DOHH2 (cell line): ENCODE data around the gene LARP7.

Experiments
- H3F3A ChIP-seq: fragments of 200-600 bp; sonication (generic), shearing (Covaris generic); 2 replicates; pipeline ENCODE4 v1.6.0; 2016; ENCODE audit warnings: antibody characterized with exemption, mild to moderate bottlenecking; ENCODE audit not compliant: control insufficient read depth, insufficient read depth
- H3K27ac ChIP-seq: fragments of 200-600 bp; sonication (generic); 2 replicates; pipeline ENCODE4 v1.5.1; 2014; ENCODE audit warnings: low read depth, mild to moderate bottlenecking, low read length, moderate library complexity
- H3K27me3 ChIP-seq: fragments of 200-600 bp; sonication (generic); 2 replicates; pipeline ENCODE4 v1.6.1; 2014; ENCODE audit warnings: mild to moderate bottlenecking, low read length, mixed read lengths; ENCODE audit not compliant: control insufficient read depth
- H3K36me3 ChIP-seq: fragments of 200-600 bp; sonication (generic); 2 replicates; pipeline ENCODE4 v1.6.1; 2014; ENCODE audit warnings: mild to moderate bottlenecking, low read length, moderate library complexity, mixed read lengths; ENCODE audit not compliant: control insufficient read depth
- H3K4me1 ChIP-seq: fragments of 200-600 bp; sonication (generic); 2 replicates; pipeline ENCODE4 v1.6.1; 2014; ENCODE audit warnings: mild to moderate bottlenecking, low read length, mixed read lengths; ENCODE audit not compliant: control insufficient read depth
- H3K4me2 ChIP-seq: fragments of 200-600 bp; sonication (generic); 2 replicates; pipeline ENCODE4 v1.6.0; 2014; ENCODE audit warnings: mild to moderate bottlenecking, low read length, moderate library complexity
- H3K4me3 ChIP-seq: fragments of 200-600 bp; sonication (generic); 2 replicates; pipeline ENCODE4 v1.5.1; 2014; ENCODE audit warnings: mild to moderate bottlenecking, low read length, mixed read lengths
- H3K79me2 ChIP-seq: fragments of 200-600 bp; sonication (generic); 2 replicates; pipeline ENCODE4 v1.6.1; 2014; ENCODE audit warnings: mild to moderate bottlenecking, low read length, mixed read lengths; ENCODE audit not compliant: control insufficient read depth
- H3K9me2 ChIP-seq: fragments of 200-600 bp; sonication (generic); replicated peaks from 2 replicates; pipeline ENCODE4 v1.6.1; 2014; ENCODE audit warnings: mild to moderate bottlenecking, low read length, mixed read lengths; ENCODE audit not compliant: control insufficient read depth
- H3K9me3 ChIP-seq: fragments of 200-600 bp; sonication (generic); 2 replicates; pipeline ENCODE4 v1.6.1; 2014; ENCODE audit warnings: antibody characterized with exemption, low read length, mixed read lengths; ENCODE audit not compliant: control insufficient read depth, insufficient read depth
- H4K20me1 ChIP-seq: fragments of 200-600 bp; sonication (generic); 2 replicates; pipeline ENCODE4 v1.6.0; 2014; ENCODE audit warnings: low read depth, mild to moderate bottlenecking, antibody characterized with exemption, low read length, moderate library complexity; ENCODE audit not compliant: control insufficient read depth, insufficient read depth
- EZH2phosphoT487 ChIP-seq: fragments of 200-600 bp; sonication (generic); IDR thresholded peaks from 2 replicates; pipeline ENCODE4 v1.6.1; 2017; ENCODE audit warnings: borderline replicate concordance, mild to moderate bottlenecking, antibody characterized with exemption, low read length, moderate library complexity, mixed read lengths
- TF ChIP-seq, protein P1 (sequence below): fragments of 200-600 bp; sonication (generic); IDR thresholded peaks from one replicate; pipeline ENCODE4 v1.5.1; 2014; ENCODE audit warnings: antibody characterized with exemption, mild to moderate bottlenecking, low read depth, low read length; ENCODE audit not compliant: poor library complexity, severe bottlenecking

The LARP7 gene

DNA sequence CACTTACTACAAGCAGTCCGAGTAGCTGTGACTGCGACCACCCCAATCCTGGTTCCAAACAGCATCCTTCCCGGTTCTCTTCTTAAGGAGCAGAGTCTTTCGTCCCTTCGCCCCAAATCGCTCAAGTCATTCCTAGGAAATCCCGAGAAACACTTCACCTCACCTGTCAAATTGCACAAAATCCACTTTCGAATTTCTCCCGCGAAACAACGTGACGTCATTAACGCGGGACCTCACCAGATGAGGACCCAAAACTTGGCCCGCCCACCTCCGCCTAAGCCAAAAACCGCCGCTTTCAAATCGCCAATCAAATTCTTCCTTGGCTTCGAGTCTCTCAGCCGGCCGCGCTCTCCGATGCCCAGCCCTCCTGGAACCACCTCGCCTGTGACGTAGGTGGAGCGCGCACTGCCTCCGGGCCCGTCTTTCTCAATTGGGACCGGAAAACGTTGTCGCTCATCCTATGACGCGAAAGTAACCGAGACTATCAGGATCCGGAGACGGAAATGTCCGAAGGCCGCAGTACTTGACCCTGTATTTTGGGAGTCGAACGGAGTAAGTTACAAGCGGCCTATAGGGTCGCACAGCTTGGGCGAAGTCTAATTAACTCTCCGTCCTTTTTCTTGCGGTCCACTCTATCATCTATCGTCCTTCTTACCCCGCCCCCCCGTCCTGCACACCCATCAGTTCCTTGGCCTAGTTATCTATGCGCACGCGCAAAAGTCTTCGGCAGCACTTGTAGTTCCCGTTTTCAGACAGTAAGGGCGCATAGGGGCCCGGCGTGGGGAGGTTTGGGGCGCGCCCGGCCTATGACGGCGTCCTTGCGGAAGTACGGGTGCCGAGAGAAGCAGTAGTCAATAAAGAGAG, at the start of gene LARP7, which contains the start of gene ZGRF1:
TSS of gene LARP7 (plus strand) at position 456 of the 864 bp plus-strand sequence. CDS start 7,527 bp downstream, outside the sequence.
TSS of gene ZGRF1 (minus strand) at position 222 of the 864 bp plus-strand sequence. CDS start 3,733 bp downstream, outside the sequence.
- peak within 1 kb of the TSS; percentile 94 for H3K4me3 ChIP-seq
- H4K20me1 ChIP-seq = no peaks in the 10 kb centered on the region
- peak within 1 kb of the TSS; percentile 63 for H3K4me2 ChIP-seq
- H3K9me2 ChIP-seq = no peaks in the 10 kb centered on the region
- peak within 1 kb of the TSS; percentile 84 for H3K27ac ChIP-seq
- TF ChIP-seq EZH2phosphoT487 = no peak
- TF ChIP-seq, protein P1, sequence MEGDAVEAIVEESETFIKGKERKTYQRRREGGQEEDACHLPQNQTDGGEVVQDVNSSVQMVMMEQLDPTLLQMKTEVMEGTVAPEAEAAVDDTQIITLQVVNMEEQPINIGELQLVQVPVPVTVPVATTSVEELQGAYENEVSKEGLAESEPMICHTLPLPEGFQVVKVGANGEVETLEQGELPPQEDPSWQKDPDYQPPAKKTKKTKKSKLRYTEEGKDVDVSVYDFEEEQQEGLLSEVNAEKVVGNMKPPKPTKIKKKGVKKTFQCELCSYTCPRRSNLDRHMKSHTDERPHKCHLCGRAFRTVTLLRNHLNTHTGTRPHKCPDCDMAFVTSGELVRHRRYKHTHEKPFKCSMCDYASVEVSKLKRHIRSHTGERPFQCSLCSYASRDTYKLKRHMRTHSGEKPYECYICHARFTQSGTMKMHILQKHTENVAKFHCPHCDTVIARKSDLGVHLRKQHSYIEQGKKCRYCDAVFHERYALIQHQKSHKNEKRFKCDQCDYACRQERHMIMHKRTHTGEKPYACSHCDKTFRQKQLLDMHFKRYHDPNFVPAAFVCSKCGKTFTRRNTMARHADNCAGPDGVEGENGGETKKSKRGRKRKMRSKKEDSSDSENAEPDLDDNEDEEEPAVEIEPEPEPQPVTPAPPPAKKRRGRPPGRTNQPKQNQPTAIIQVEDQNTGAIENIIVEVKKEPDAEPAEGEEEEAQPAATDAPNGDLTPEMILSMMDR = peak; percentile 89
- no peaks in the 10 kb centered on the region for H3K27me3 ChIP-seq
- peaks cover 90% of the 10 kb centered on the region for H3K79me2 ChIP-seq
- H3K9me3 ChIP-seq = no peaks in the 10 kb centered on the region
- peaks cover 6% of the 10 kb centered on the region for H3F3A ChIP-seq
- H3K4me1 ChIP-seq = peaks cover 35% of the 10 kb centered on the region
- H3K36me3 ChIP-seq = peaks cover 26% of the 10 kb centered on the region

DNA sequence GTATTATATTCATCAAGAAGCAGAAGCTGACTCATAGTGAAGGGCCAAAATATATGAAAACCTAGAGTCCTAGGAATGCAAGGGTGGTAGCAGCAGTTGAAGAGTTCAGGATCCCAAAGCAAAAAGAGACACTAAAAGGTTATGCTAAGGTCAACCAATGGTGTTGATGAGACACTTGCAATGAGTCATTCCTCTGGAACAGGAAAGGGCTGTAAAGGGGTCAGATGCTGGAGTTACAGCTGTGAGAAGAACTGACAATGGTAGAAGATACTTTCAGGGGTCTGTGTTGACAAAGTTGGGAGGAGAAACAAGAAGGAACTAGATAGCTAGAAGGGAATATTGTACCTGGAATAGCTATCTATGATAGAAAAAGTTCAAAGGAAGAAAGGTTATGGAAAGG, 47.7 kb upstream of the LARP7 start:
- Histone ChIP-seq H3K9me2 (no peaks in the 10 kb centered on the region), H3K27me3 (no peaks in the 10 kb centered on the region), H4K20me1 (no peaks in the 10 kb centered on the region), H3K9me3 (no peaks in the 10 kb centered on the region), H3K4me3 (no peak overlapping the region), H3K36me3 (peaks cover 33% of the 10 kb centered on the region), H3K79me2 (no peaks in the 10 kb centered on the region), H3F3A (no peaks in the 10 kb centered on the region), H3K4me1 (no peaks in the 10 kb centered on the region), H3K27ac (no peak overlapping the region), H3K4me2 (no peak overlapping the region)
- TF ChIP-seq, protein P1 = no peak
- TF ChIP-seq EZH2phosphoT487 = no peak

DNA sequence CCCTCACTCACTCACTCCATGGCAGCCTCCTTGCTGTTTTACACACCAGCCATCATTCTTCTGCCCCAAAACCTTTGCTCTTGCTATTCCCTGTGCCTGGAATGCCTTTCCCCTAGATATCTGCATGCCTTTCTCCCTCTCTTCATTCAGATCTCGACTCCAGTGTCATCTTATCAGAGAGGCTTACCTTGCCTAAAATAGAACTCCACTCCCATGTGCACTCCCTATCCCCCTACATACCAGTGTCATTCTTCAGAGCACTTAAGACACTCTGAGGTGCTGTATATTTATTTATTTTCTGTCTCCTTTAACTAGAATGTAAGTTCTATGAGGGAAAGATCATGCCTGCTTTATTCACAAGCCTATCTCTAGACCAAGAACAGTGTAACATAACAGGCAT, 45.4 kb upstream of the LARP7 start:
- Histone ChIP-seq H3K36me3 (peaks cover 16% of the 10 kb centered on the region), H4K20me1 (no peaks in the 10 kb centered on the region), H3K4me3 (no peak overlapping the region), H3K27ac (no peak overlapping the region), H3K9me2 (no peaks in the 10 kb centered on the region), H3F3A (no peaks in the 10 kb centered on the region), H3K9me3 (no peaks in the 10 kb centered on the region), H3K4me2 (no peak overlapping the region), H3K79me2 (no peaks in the 10 kb centered on the region), H3K4me1 (no peaks in the 10 kb centered on the region), H3K27me3 (no peaks in the 10 kb centered on the region)
- TF ChIP-seq EZH2phosphoT487 = no peak
- TF ChIP-seq, protein P1 = no peak
